Ectodermal cell (in vitro differentiated cells): ENCODE measurements around the gene PLA2G15.
"Not testable (repeated sequence)": the region's sequence is repeated elsewhere in the genome, so short reads cannot be mapped to it uniquely, and the experiment has no call there.

Experiments used
- H3K27ac ChIP-seq: 2 replicates; pipeline ENCODE4 v1.7.0; 2013; ENCODE audit warnings: mild to moderate bottlenecking, low read depth, low read length; ENCODE audit not compliant: insufficient read depth, poor library complexity, severe bottlenecking
- H3K27me3 ChIP-seq: 2 replicates; pipeline ENCODE4 v1.7.0; 2013; ENCODE audit warnings: mild to moderate bottlenecking, low read length; ENCODE audit not compliant: insufficient read depth, control insufficient read depth, poor library complexity, severe bottlenecking
- H3K36me3 ChIP-seq: one replicate; pipeline ENCODE4 v1.7.0; 2013; ENCODE audit warnings: low read length; ENCODE audit not compliant: control insufficient read depth, insufficient read depth
- H3K4me1 ChIP-seq: one replicate; pipeline ENCODE4 v1.7.0; 2013; ENCODE audit warnings: low read length; ENCODE audit not compliant: control insufficient read depth, insufficient read depth
- H3K4me3 ChIP-seq: 2 replicates; pipeline ENCODE4 v1.7.0; 2013; ENCODE audit warnings: low read depth, low read length, control low read depth; ENCODE audit not compliant: insufficient read depth
- H3K9me3 ChIP-seq: 2 replicates; pipeline ENCODE4 v1.7.0; 2013; ENCODE audit warnings: mild to moderate bottlenecking, low read length, moderate library complexity; ENCODE audit not compliant: control insufficient read depth
- WGBS, 2 experiments: methylation state at CpG; one replicate each; pipeline ENCODE4 v1.1.7; 2013; ENCODE audit warnings: missing lambda C conversion rate in 2 of 2; 5-methylcytosine and 5-hydroxymethylcytosine counted together

PLA2G15 gene

DNA sequence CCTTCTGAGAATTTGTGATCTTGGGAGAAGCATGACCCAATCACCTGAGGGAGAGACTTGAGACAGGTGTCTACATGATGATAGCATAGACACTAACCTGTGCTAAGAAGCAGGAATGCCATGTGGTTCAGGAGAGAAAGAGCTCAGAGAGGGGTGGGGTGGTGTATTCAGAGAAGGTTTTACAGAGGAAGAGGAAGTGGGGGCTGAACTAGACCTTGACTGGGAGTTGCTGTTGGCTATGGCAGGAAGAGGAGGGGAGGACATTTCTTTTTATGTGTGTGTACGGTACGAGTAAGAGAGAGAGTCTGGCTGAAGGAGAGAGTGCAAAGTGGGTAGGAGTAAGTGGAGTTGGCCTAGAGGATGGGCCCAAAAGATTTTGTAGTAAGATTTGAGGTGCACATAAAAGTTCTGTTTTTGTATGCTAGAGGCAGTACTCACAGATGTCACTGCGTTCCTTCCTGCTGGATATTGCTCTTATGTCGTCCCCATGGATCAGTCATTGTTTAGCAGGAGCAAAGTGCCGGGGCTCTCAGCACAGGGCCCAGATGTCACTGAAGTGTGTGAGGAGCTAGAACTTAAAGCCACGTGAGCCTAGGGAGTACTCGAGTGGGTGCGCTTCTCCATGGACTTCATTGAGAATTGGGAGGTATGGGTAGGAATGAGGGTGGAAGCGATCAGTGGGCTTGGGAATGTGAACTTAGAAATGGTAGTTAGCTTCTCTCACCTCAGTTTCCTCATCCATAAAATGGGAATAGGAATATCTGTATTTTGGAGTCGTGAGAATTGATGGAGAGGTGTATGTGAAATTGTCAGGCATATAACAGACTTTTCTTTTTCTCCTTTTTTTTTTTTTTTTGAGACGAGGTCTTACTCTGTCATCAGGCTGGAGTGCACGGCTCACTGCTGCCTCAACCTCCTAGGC, 41.2 kb downstream of the PLA2G15 start:
- no peaks in the 10 kb centered on the region for H3K27me3 ChIP-seq
- H3K27ac ChIP-seq, result no peak overlapping the region
- WGBS, 2 experiments, result 92 to 94% methylated on average over 11 to 12 of the region's 12 CpGs
- peaks cover 5% of the 10 kb centered on the region for H3K36me3 ChIP-seq
- no peaks in the 10 kb centered on the region for H3K9me3 ChIP-seq
- peaks cover 10% of the 10 kb centered on the region for H3K4me1 ChIP-seq
- no peak overlapping the region for H3K4me3 ChIP-seq

DNA sequence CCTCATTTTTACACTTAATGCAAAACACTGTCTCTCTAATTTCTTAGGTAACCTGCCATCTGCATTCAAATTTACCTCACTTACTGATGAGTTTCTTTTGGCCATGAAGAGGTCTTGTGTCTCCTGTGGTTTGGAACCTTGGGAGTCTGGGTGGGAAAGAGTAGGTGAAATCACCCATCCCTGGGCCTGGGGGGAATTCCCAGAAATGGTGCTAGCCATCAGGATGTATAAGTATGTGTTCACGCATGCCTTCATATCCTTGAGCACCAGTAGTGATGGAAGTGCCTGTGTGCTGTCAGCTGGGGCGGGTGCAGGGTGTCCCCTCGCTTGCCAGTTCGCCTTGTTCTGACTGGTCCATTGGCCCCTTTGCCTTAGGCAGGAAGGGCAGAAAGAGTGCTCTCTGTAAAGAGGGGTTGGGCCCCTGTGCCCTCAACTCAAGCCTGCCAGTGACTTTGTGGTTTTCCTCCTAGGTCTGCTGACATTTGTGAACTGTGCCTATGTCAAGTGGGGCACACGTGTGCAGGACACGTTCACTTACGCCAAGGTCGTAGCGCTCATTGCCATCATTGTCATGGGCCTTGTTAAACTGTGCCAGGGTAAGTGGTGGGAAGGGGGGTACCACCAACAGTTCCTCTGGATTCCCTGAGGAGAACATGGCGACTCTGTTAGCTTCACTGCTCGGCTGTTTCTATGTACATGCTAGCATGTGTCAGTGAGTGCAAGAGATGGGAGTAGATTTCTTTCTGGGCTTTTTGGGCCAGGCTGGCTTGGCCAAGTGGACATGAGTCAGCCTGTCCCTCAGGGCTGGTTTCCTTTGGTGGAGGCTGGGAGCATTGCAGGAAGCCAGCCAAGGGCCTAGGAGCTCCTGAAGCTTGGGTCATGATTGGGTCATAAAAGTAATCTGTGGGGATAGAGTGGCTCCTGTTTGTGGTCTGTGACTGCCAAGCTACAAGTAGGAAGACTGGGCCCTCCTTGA, 42.4 kb downstream of the PLA2G15 start:
- Histone ChIP-seq H3K4me1 (peaks cover 10% of the 10 kb centered on the region), H3K9me3 (no peaks in the 10 kb centered on the region), H3K36me3 (peaks cover 7% of the 10 kb centered on the region), H3K27ac (no peak overlapping the region), H3K4me3 (no peak overlapping the region), H3K27me3 (no peaks in the 10 kb centered on the region)
- 95 to 97% methylated on average over 11 of the region's 11 CpGs for WGBS, 2 experiments

DNA sequence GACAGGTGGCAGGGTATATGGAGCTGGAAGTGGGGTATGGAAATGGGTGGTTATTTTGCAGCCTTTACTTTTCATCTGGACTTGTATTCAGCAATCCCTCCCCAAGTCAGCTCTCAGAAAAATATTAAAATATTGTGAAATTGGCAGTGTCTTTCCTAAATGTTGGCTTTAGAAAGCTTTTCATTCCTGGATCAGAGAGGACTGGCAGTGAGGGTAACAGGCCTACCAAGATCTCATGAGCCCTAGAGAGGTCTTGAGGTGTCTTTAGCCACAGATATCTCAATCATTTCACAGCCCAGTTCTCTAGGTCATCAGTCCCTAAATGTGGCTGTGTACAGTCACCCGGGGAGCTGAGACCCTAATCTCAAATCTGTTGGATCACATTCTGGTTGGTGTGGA, 43.1 kb downstream of the PLA2G15 start:
- Histone ChIP-seq H3K4me1 (peaks cover 10% of the 10 kb centered on the region), H3K27ac (no peak overlapping the region), H3K4me3 (no peak overlapping the region), H3K27me3 (no peaks in the 10 kb centered on the region), H3K9me3 (no peaks in the 10 kb centered on the region), H3K36me3 (peaks cover 7% of the 10 kb centered on the region)
- WGBS, 2 experiments, result 92 to 95% methylated on average over 1 of the region's 1 CpG

DNA sequence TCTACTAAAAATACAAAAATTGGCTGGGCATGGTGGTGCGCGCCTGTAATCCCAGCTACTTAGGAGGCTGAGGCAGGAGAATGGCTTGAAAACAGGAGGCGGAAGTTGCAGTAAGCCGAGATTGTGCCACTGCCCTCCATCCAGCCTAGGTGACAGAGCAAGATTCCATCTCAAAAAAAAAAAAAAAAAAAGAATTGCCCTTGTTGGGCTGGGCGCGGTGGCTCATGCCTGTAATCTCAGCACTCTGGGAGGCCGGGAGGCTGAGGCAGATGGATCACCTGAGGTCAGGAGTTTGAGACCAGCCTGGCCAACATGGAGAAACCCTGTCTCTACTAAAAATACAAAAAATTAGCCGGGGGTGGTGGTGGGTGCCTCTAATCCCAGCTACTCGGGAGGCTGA, 43.6 kb downstream of the PLA2G15 start:
- not testable (repeated sequence) for H3K4me3 ChIP-seq, H3K9me3 ChIP-seq, H3K4me1 ChIP-seq, H3K36me3 ChIP-seq, H3K27ac ChIP-seq, H3K27me3 ChIP-seq
- 88 to 89% methylated on average over 9 of the region's 9 CpGs for WGBS, 2 experiments

DNA sequence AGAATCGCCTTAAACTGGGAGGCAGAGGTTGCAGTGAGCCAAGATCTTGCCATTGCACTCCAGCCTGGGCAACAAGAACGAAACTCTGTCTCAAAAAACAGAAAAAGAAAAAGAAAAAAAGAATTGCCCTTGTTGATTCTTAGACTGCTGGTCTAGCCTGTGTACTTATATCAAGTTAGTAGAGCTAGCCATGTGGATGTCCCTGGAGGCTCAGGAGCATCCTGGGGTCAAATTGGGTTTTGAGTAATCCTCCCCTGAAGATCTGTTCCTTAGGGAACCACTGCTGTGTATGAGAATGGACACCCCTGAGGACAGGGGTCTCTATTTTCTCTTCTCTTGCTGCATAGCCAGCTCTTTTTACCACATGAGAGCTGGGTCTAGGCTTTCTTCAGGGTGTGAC, 44.0 kb downstream of the PLA2G15 start:
- Histone ChIP-seq H3K9me3 (no peaks in the 10 kb centered on the region), H3K27ac (no peak overlapping the region), H3K4me1 (peaks cover 10% of the 10 kb centered on the region), H3K4me3 (no peak overlapping the region), H3K36me3 (peaks cover 7% of the 10 kb centered on the region), H3K27me3 (no peaks in the 10 kb centered on the region)
- WGBS, 2 experiments, result 91 to 93% methylated on average over 2 of the region's 2 CpGs

DNA sequence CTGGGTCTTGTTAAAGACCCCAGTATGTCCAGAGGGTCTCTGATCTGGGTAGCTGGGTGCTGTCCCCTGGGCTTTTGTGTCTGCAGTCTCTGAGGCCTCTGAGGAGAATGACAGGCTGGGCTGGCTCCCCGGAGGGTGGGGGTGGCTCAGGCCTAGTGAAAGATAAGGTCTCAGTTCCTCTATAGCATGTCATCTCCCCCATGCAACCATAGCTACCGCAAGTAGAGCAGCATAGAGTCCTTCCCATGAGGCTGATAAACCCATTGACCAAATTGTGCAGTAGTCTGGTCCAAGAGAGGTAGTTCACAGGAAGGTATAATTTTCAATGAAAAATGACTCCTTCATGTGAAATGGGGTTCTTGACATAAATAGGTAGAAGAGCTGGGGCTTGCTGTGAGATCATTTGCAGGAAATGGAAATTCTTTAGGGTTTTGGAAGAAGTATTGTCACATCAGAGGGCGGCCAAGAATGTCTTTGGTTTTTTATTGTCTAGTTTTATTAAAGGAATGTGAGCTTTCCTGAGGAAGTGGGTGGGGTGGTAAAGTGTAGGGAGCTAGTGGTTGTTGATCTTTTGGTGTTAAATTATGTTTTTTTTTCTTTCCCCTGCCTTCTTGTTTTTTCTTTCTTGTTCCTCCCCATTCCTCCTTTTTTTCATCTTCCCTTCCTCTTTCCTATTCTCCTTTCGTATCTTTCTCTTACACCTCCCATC, 44.6 kb downstream of the PLA2G15 start:
- no peaks in the 10 kb centered on the region for H3K27me3 ChIP-seq
- no peak overlapping the region for H3K27ac ChIP-seq
- WGBS, 2 experiments, result 86 to 90% methylated on average over 4 of the region's 4 CpGs
- H3K9me3 ChIP-seq, result no peaks in the 10 kb centered on the region
- H3K36me3 ChIP-seq, result peaks cover 7% of the 10 kb centered on the region
- no peak overlapping the region for H3K4me3 ChIP-seq
- peaks cover 10% of the 10 kb centered on the region for H3K4me1 ChIP-seq

DNA sequence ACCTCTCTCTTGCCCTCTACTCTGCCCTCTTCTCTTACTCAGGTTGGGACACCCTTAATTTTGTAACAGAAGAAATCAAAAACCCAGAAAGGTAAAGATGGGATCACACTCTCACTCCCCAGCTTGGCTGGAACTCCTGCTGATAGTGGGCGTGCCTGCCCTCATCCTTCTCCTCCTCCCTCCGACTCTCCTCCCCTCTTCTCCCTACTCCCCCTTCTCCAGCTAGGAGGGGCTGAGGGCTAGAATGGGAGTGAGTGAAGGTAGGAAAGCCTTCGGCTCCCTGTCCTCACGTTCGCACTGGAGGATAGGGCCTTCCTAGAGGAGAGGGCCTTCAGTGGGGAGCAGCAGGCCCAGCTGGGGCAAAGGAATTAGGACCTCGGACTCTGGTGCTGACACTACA, 45.3 kb downstream of the PLA2G15 start:
- H3K9me3 ChIP-seq, result no peaks in the 10 kb centered on the region
- H3K4me3 ChIP-seq, result no peak overlapping the region
- H3K4me1 ChIP-seq, result peaks cover 10% of the 10 kb centered on the region
- peaks cover 10% of the 10 kb centered on the region for H3K36me3 ChIP-seq
- 59 to 65% methylated on average over 5 to 6 of the region's 6 CpGs for WGBS, 2 experiments
- H3K27ac ChIP-seq, result no peak overlapping the region
- H3K27me3 ChIP-seq, result no peaks in the 10 kb centered on the region

DNA sequence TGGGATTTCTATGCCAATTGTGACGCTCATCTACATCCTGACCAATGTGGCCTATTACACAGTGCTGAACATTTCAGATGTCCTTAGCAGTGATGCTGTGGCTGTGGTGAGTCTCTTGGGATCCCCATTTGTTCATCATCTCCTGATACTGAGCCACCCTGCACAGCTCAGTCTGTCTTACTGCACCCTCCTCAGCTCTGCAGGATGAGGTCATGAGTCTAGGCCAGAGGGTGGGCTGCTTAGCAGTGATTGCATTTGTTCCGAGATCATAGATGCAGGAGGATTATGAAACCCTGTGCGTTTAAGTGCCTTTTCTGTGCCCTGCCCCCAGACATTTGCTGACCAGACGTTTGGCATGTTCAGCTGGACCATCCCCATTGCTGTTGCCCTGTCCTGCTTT, 46.1 kb downstream of the PLA2G15 start:
- 94 to 95% methylated on average over 4 of the region's 4 CpGs for WGBS, 2 experiments
- Histone ChIP-seq H3K4me1 (peaks cover 10% of the 10 kb centered on the region), H3K4me3 (no peak overlapping the region), H3K27me3 (no peaks in the 10 kb centered on the region), H3K27ac (no peak overlapping the region), H3K9me3 (no peaks in the 10 kb centered on the region), H3K36me3 (peaks cover 11% of the 10 kb centered on the region)

DNA sequence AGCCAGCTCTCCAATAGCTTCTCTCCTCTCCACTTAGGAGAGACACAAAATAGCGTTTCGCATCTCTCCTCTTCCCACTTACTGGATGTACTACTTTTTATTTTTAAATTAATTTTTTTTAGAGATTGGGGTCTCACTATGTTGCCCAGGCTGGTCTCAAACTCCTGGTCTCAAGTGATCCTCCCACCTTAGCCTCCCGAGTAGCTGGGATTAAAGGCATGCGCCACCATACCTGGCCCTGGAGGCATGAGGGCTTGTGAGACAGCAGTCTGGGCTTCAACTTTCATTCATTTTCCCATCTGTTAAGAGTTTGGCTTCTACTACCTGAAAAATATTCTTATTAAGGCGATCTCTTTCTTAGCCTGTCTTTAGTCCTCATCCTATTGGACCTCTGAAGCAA, 47.3 kb downstream of the PLA2G15 start:
- Histone ChIP-seq H3K9me3 (no peaks in the 10 kb centered on the region), H3K4me1 (peaks cover 12% of the 10 kb centered on the region), H3K27ac (no peak overlapping the region), H3K4me3 (no peak overlapping the region), H3K27me3 (no peaks in the 10 kb centered on the region), H3K36me3 (peaks cover 11% of the 10 kb centered on the region)
- WGBS, 2 experiments, result 90 to 96% methylated on average over 3 to 5 of the region's 5 CpGs
